Measurements from ENCODE around the gene PPP5C.

GRCh38 chr19:46388311-46389095 lies 41.6 kb downstream of the PPP5C start:
- no peak for TF ChIP-seq CTCF (conservative IDR thresholded peaks at IDR 0.05)
- TF ChIP-seq EZH2 (IDR thresholded peaks at IDR 0.05; ENCODE audit: low read depth), result no peak
